ENCODE data around the gene SPAM1. TPM values are rescaled to one million over a fixed set of nuclear protein-coding genes. Genes with fewer than 3 reads are reported as not detected.
"Not testable (repeated sequence)": the region's sequence is repeated elsewhere in the genome, so short reads cannot be mapped to it uniquely, and the experiment has no call there.

SPAM1 gene
- not detected in 2 replicates for total RNA-seq (2014; rRNA removed; shearing (Covaris generic))

GRCh38 chr7:123924941-123925340, at the start of gene SPAM1:
Gene SPAM1, plus strand, starts transcription at chr7:123925241. Its CDS starts 28,330 bp downstream, at chr7:123953571.
- H3K9me3 ChIP-seq (replicated peaks): no peaks in the 10 kb centered on the region
- no peak for DNase-seq
- H3K4me1 ChIP-seq: no peaks in the 10 kb centered on the region
- H3K27me3 ChIP-seq: 0 out of 2 replicates have a peak, but pooled peaks cover 2% of the 10 kb centered on the region
- H3K27ac ChIP-seq: no peak within 1 kb of the TSS
- no peak within 1 kb of the TSS for H3K4me3 ChIP-seq
- no peaks in the 10 kb centered on the region for H3K36me3 ChIP-seq

GRCh38 chr7:123876557-123877256, 48.3 kb upstream of the SPAM1 start:
- H3K36me3 ChIP-seq: no peaks in the 10 kb centered on the region
- H3K4me3 ChIP-seq: no peak overlapping the region
- no peak overlapping the region for H3K27ac ChIP-seq
- peaks cover 12% of the 10 kb centered on the region for H3K27me3 ChIP-seq
- DNase-seq: no peak
- H3K9me3 ChIP-seq (replicated peaks): no peaks in the 10 kb centered on the region
- no peaks in the 10 kb centered on the region for H3K4me1 ChIP-seq

GRCh38 chr7:123879628-123880027, 45.4 kb upstream of the SPAM1 start:
- Histone ChIP-seq H3K36me3 (no peaks in the 10 kb centered on the region), H3K4me3 (no peak overlapping the region), H3K4me1 (no peaks in the 10 kb centered on the region), H3K27ac (no peak overlapping the region), H3K9me3 (replicated peaks) (no peaks in the 10 kb centered on the region), H3K27me3 (peaks cover 5% of the 10 kb centered on the region; the same call in 1 of the 2 replicates)
- DNase-seq: no peak

DNA sequence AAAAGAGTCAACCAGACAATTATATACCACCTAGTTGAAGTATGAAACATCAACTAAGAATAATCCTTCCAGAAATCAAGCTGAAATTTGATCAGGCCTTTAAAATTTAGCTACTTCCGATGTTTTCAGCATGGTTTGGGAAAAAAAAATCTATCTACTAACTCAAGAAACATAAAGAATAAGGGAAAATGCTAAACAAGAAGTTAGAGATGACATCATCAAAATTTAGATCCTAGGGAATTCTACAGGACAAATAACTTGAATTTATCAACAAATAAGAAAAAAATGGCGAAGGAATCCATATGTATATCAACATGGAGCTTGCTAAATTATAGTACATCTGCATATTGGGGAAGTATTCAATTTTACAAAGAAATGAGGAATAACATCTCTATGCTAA, 43.7 kb upstream of the SPAM1 start:
- H3K36me3 ChIP-seq: no peaks in the 10 kb centered on the region
- H3K4me1 ChIP-seq: no peaks in the 10 kb centered on the region
- H3K27me3 ChIP-seq: peaks cover 5% of the 10 kb centered on the region; the same call in 1 of the 2 replicates

GRCh38 chr7:123883154-123883553, 41.9 kb upstream of the SPAM1 start:
- Histone ChIP-seq H3K4me3 (no peak overlapping the region), H3K27ac (no peak overlapping the region), H3K36me3 (no peaks in the 10 kb centered on the region), H3K4me1 (no peaks in the 10 kb centered on the region), H3K9me3 (replicated peaks) (no peaks in the 10 kb centered on the region; the same call in 1 of the 2 replicates), H3K27me3 (peaks cover 5% of the 10 kb centered on the region; the same call in 1 of the 2 replicates)
- no peak for DNase-seq

More for the DNA sequence above, 43.7 kb upstream of the SPAM1 start:
- no peaks in the 10 kb centered on the region; the same call in 1 of the 2 replicates for H3K9me3 ChIP-seq (replicated peaks)
- no peak for DNase-seq
- no peak overlapping the region for H3K27ac ChIP-seq
- H3K4me3 ChIP-seq: no peak overlapping the region

GRCh38 chr7:123888192-123888591, 36.8 kb upstream of the SPAM1 start:
- H3K27me3 ChIP-seq: no peaks in the 10 kb centered on the region
- no peaks in the 10 kb centered on the region; the same call in 1 of the 2 replicates for H3K9me3 ChIP-seq (replicated peaks)
- no peak for DNase-seq
- no peak overlapping the region for H3K4me3 ChIP-seq
- H3K4me1 ChIP-seq: no peaks in the 10 kb centered on the region
- H3K36me3 ChIP-seq: no peaks in the 10 kb centered on the region
- no peak overlapping the region for H3K27ac ChIP-seq

DNA sequence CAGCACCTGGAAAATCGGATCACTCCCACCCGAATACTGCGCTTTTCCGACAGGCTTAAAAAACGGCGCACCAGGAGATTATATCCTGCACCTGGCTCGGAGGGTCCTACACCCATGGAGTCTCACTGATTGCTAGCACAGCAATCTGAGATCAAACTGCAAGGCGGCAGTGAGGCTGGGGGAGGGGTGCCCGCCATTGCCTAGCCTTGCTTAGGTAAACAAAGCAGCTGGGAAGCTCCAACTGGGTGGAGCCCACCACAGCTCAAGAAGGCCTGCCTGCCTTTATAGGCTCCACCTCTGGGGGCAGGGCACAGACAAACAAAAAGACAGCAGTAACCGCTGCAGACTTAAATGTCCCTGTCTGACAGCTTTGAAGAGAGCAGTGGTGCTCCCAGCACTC, 30.3 kb upstream of the SPAM1 start:
- not testable (repeated sequence) for H3K27ac ChIP-seq; H3K27me3 ChIP-seq; H3K4me3 ChIP-seq; H3K4me1 ChIP-seq; H3K9me3 ChIP-seq (replicated peaks); DNase-seq; H3K36me3 ChIP-seq

DNA sequence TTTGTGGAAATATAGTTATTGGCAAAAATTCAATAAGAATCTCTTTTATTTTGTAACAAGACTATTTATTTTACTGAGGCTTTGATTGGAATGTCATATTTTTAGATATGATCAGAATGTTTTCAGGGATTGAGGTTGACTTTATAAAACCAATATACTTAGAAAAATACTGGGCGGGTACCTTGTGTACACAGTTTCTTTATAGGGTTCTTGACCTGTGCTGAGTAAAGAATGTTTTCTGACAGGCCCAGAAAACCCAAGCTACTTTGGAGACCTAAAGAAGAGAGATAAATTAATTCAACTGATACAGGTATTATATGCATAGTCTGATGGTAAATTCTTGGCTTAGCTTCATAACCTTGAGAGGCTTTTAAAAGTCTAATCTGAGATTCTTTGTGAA, 23.9 kb upstream of the SPAM1 start:
- no peak overlapping the region for H3K27ac ChIP-seq
- H3K4me1 ChIP-seq: no peaks in the 10 kb centered on the region
- DNase-seq: no peak
- H3K36me3 ChIP-seq: no peaks in the 10 kb centered on the region
- no peaks in the 10 kb centered on the region for H3K9me3 ChIP-seq (replicated peaks)
- H3K4me3 ChIP-seq: no peak overlapping the region
- no peaks in the 10 kb centered on the region for H3K27me3 ChIP-seq

DNA sequence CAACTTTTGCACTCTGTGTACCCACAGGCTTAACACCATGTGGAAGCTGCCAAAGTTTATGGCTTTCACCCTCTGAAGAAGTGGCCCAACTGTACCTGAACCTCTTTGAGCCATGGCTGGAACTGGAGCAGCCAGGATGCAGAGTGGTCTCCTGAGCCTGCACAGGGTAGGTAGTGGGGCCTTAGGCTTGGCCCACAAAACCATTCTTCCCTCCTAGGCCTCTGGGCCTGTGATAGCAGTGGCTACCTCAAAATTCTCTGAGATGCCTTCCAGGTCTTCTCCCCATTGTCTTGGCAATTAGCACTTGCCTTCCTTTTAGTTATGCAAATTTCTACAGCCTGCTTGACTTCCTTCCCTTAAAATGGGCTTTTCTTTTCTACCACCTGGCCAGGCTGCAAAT, 19.3 kb upstream of the SPAM1 start:
- no peaks in the 10 kb centered on the region for H3K9me3 ChIP-seq (replicated peaks)
- H3K27ac ChIP-seq: no peak overlapping the region

GRCh38 chr7:123916240-123916724, 8.8 kb upstream of the SPAM1 start:
- Histone ChIP-seq H3K36me3 (no peaks in the 10 kb centered on the region), H3K27me3 (peaks cover 4% of the 10 kb centered on the region; the same call in 1 of the 2 replicates), H3K4me3 (no peak overlapping the region), H3K4me1 (no peaks in the 10 kb centered on the region), H3K27ac (no peak overlapping the region), H3K9me3 (replicated peaks) (no peaks in the 10 kb centered on the region)
- peak in 1 of 2 experiments; percentile 36 for DNase-seq

More for the DNA sequence above, 19.3 kb upstream of the SPAM1 start:
- no peak overlapping the region for H3K4me3 ChIP-seq
- H3K36me3 ChIP-seq: no peaks in the 10 kb centered on the region
- DNase-seq: no peak
- H3K4me1 ChIP-seq: no peaks in the 10 kb centered on the region
- H3K27me3 ChIP-seq: no peaks in the 10 kb centered on the region

DNA sequence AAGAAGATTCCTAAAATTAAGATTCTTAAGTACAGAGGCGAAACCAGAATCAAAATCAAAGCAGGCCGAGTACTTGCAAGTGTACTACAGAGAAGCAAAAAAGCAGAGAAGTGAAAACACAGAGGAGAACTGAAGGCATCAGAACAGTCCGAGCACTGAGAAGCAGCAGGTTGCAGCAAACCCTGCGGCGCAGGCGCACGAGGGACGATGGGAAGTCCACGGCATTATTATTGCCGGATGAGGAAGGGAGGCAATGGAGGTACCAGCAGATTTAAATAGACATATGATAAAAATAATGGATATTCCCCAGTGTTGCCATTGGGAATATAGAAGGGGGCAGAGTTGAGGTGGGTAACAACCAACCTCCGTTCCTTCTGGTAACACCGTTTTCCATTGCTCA, 7.2 kb upstream of the SPAM1 start:
- Histone ChIP-seq H3K27ac (no peak overlapping the region), H3K27me3 (peaks cover 4% of the 10 kb centered on the region; the same call in 1 of the 2 replicates), H3K36me3 (no peaks in the 10 kb centered on the region), H3K4me1 (no peaks in the 10 kb centered on the region), H3K9me3 (replicated peaks) (no peaks in the 10 kb centered on the region), H3K4me3 (no peak overlapping the region)
- DNase-seq: no peak

DNA sequence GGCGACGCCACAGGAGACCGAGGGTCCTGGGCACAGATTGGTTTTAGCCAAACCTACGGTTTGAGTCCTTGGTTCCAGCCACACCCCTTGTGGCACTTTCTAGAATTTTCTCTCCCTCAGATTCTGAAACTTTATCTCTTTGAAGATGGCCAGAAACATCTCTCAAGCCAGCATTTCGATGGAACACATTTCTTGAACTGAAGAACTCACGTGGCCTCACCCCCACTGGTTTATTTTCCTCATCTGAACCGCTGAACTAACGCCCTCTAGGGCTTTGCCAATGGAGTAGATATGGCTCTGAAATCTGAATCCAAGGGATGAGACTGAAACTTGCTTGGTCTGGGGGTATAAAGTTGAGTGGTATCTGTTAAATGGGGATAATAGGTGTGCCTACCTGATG, 6.7 kb upstream of the SPAM1 start:
- Histone ChIP-seq H3K4me3 (no peak overlapping the region), H3K27ac (no peak overlapping the region), H3K27me3 (peaks cover 4% of the 10 kb centered on the region; the same call in 1 of the 2 replicates), H3K9me3 (replicated peaks) (no peaks in the 10 kb centered on the region), H3K36me3 (no peaks in the 10 kb centered on the region), H3K4me1 (no peaks in the 10 kb centered on the region)
- DNase-seq: no peak

GRCh38 chr7:123923599-123923998, 1.4 kb upstream of the SPAM1 start:
- Histone ChIP-seq H3K4me1 (no peaks in the 10 kb centered on the region), H3K27me3 (0 out of 2 replicates have a peak, but pooled peaks cover 2% of the 10 kb centered on the region), H3K27ac (no peak overlapping the region), H3K9me3 (replicated peaks) (no peaks in the 10 kb centered on the region), H3K4me3 (no peak overlapping the region), H3K36me3 (no peaks in the 10 kb centered on the region)
- no peak for DNase-seq

DNA sequence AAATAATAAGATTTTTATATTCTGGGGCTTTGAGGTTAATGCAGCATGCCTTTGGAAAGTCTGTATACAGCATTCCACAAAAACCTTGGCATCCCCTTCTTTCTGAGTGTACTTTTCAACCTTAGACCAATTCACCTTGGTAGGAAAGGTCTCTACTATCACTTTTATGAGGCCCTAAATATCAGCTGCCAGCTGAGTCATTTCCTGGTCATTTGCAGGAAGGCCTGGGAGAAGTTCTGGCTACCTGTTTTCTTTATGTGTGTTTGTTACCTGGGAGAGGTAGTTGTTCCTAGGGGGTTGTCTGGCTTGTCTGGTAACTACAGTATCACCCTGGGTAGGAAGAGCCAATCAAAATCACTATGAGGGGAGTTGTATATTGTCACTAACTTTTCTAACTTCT, 4.1 kb downstream of the SPAM1 start:
- Histone ChIP-seq H3K9me3 (replicated peaks) (no peaks in the 10 kb centered on the region), H3K36me3 (no peaks in the 10 kb centered on the region), H3K4me3 (no peak overlapping the region), H3K27ac (no peak overlapping the region), H3K4me1 (no peaks in the 10 kb centered on the region), H3K27me3 (0 out of 2 replicates have a peak, but pooled peaks cover 2% of the 10 kb centered on the region)
- DNase-seq: no peak

- no peaks in the 10 kb centered on the region for H3K4me1 ChIP-seq
- no peak for DNase-seq
- H3K4me3 ChIP-seq: no peak overlapping the region
- no peak overlapping the region for H3K27ac ChIP-seq
- H3K36me3 ChIP-seq: no peaks in the 10 kb centered on the region
- no peaks in the 10 kb centered on the region for H3K9me3 ChIP-seq (replicated peaks)
- H3K27me3 ChIP-seq: 0 out of 2 replicates have a peak, but pooled peaks cover 2% of the 10 kb centered on the region
Measured at GRCh38 chr7:123929655-123930054, 4.6 kb downstream of the SPAM1 start.
